ENCODE data around the gene CCR5.

CCR5 gene

GRCh38 chr3:46365041-46365440 lies 5.7 kb upstream of the CCR5 start:
- no peak for ATAC-seq
- TF ChIP-seq CSRNP3 (CRISPR knock-in tag; IDR thresholded peaks at IDR 0.05), result no peak
- no peak for TF ChIP-seq ZC3H10 (CRISPR knock-in tag; IDR thresholded peaks at IDR 0.05)
- no peak for TF ChIP-seq ZFP30 (CRISPR knock-in tag; IDR thresholded peaks at IDR 0.05)
- no peak for TF ChIP-seq TSHZ2 (CRISPR knock-in tag; IDR thresholded peaks at IDR 0.05)
- TF ChIP-seq ZNF70 (CRISPR knock-in tag; IDR thresholded peaks at IDR 0.05), result no peak
- TF ChIP-seq ISL1 (CRISPR knock-in tag; IDR thresholded peaks at IDR 0.05), result no peak
- TF ChIP-seq TOX (CRISPR knock-in tag; IDR thresholded peaks at IDR 0.05; ENCODE audit: borderline replicate concordance), result no peak
- TF ChIP-seq PPARA (CRISPR knock-in tag; IDR thresholded peaks at IDR 0.05; ENCODE audit: borderline replicate concordance), result no peak
- no peak for TF ChIP-seq POU6F1 (CRISPR knock-in tag; IDR thresholded peaks at IDR 0.05; ENCODE audit: borderline replicate concordance, low read depth)
- TF ChIP-seq ZNF8 (CRISPR knock-in tag; IDR thresholded peaks at IDR 0.05), result no peak
- TF ChIP-seq OSR1 (CRISPR knock-in tag; IDR thresholded peaks at IDR 0.05), result no peak

GRCh38 chr3:46365737-46366524 lies 4.8 kb upstream of the CCR5 start:
- no peak for ATAC-seq
- TF ChIP-seq ESRRG (CRISPR knock-in tag; IDR thresholded peaks at IDR 0.05) (no peak), ZNF70 (CRISPR knock-in tag; IDR thresholded peaks at IDR 0.05) (no peak), TSHZ2 (CRISPR knock-in tag; IDR thresholded peaks at IDR 0.05) (no peak), POU6F1 (CRISPR knock-in tag; IDR thresholded peaks at IDR 0.05; ENCODE audit: borderline replicate concordance, low read depth) (no peak)

- no peak for ATAC-seq
- TF ChIP-seq RARB (CRISPR knock-in tag; IDR thresholded peaks at IDR 0.05) (no peak), OSR1 (CRISPR knock-in tag; IDR thresholded peaks at IDR 0.05) (no peak), TSHZ2 (CRISPR knock-in tag; IDR thresholded peaks at IDR 0.05) (no peak), ZNF8 (CRISPR knock-in tag; IDR thresholded peaks at IDR 0.05) (no peak), ESRRG (CRISPR knock-in tag; IDR thresholded peaks at IDR 0.05) (no peak), ZFP3 (CRISPR knock-in tag; IDR thresholded peaks at IDR 0.05) (no peak), ZC3H10 (CRISPR knock-in tag; IDR thresholded peaks at IDR 0.05) (no peak), ZNF565 (CRISPR knock-in tag; conservative IDR thresholded peaks at IDR 0.05; ENCODE audit: low read depth) (no peak), CSRNP3 (CRISPR knock-in tag; IDR thresholded peaks at IDR 0.05) (no peak), ZFP30 (CRISPR knock-in tag; IDR thresholded peaks at IDR 0.05) (no peak), PATZ1 (CRISPR knock-in tag; IDR thresholded peaks at IDR 0.05; ENCODE audit: borderline replicate concordance) (no peak), TCF4 (CRISPR knock-in tag; IDR thresholded peaks at IDR 0.05; ENCODE audit: borderline replicate concordance) (no peak), BACH2 (CRISPR knock-in tag; IDR thresholded peaks at IDR 0.05; ENCODE audit: borderline replicate concordance) (no peak)
Observed at GRCh38 chr3:46367811-46368210, 2.9 kb upstream of the CCR5 start.

All from SK-N-SH treated with all-trans-retinoic acid at 6 μM for 48 hours (cell line).